ENCODE measurements around the gene PAFAH1B2. TPM values are rescaled to one million over a fixed set of nuclear protein-coding genes. Genes with fewer than 3 reads are reported as not detected.

The PAFAH1B2 gene
- total RNA-seq, 1 donor from 2014 or later = 188 TPM

GRCh38 chr11:117187799-117188481 lies 43.9 kb downstream of the PAFAH1B2 start:
- no peak for DNase-seq (ENCODE audit: low read depth in 2 of 2)

- DNase-seq (ENCODE audit: low read depth in 2 of 2) = no peak
Observed at GRCh38 chr11:117188620-117189081, 44.6 kb downstream of the PAFAH1B2 start.

- DNase-seq (ENCODE audit: low read depth in 2 of 2) = no peak
Observed at GRCh38 chr11:117189191-117189940, 45.3 kb downstream of the PAFAH1B2 start.

- no peak for DNase-seq (ENCODE audit: low read depth in 2 of 2)
Observed at GRCh38 chr11:117189941-117190544, 46.0 kb downstream of the PAFAH1B2 start.

GRCh38 chr11:117191680-117192400 lies 47.8 kb downstream of the PAFAH1B2 start:
- no peak for DNase-seq (ENCODE audit: low read depth in 2 of 2)

- DNase-seq (ENCODE audit: low read depth in 2 of 2) = no peak
Observed at GRCh38 chr11:117192401-117192875, 48.4 kb downstream of the PAFAH1B2 start.

- no peak for DNase-seq (ENCODE audit: low read depth in 2 of 2)
Observed at GRCh38 chr11:117193130-117194020, 49.3 kb downstream of the PAFAH1B2 start.

GRCh38 chr11:117194267-117194666 lies 50.2 kb downstream of the PAFAH1B2 start:
- no peak for DNase-seq (ENCODE audit: low read depth in 2 of 2)

GRCh38 chr11:117195258-117195657 lies 51.2 kb downstream of the PAFAH1B2 start:
- DNase-seq (ENCODE audit: low read depth in 2 of 2) = no peak

- DNase-seq (ENCODE audit: low read depth in 2 of 2) = no peak
Observed at GRCh38 chr11:117195761-117196160, 51.7 kb downstream of the PAFAH1B2 start.

GRCh38 chr11:117197006-117197405 lies 52.9 kb downstream of the PAFAH1B2 start:
- DNase-seq (ENCODE audit: low read depth in 2 of 2) = no peak

- DNase-seq (ENCODE audit: low read depth in 2 of 2) = peak; percentile 35
Observed at GRCh38 chr11:117197516-117198456, 53.7 kb downstream of the PAFAH1B2 start.

GRCh38 chr11:117198613-117199012 lies 54.5 kb downstream of the PAFAH1B2 start:
- no peak for DNase-seq (ENCODE audit: low read depth in 2 of 2)

- peak; percentile 24 to 74 for DNase-seq (ENCODE audit: low read depth in 2 of 2)
Observed at GRCh38 chr11:117199053-117199915, 55.2 kb downstream of the PAFAH1B2 start, which contains the start of gene TAGLN. TAGLN (plus strand) TSS chr11:117199370; CDS start chr11:117203014, 3,644 bp downstream.

- DNase-seq (ENCODE audit: low read depth in 2 of 2) = no peak
Observed at GRCh38 chr11:117199916-117200812, 56.1 kb downstream of the PAFAH1B2 start.

- DNase-seq (ENCODE audit: low read depth in 2 of 2) = peak in 1 of 2 donors; percentile 31
Observed at GRCh38 chr11:117200813-117201657, 56.9 kb downstream of the PAFAH1B2 start.
